ENCODE data around the gene HECW1. TPM values are rescaled to one million over a fixed set of nuclear protein-coding genes. Genes with fewer than 3 reads are reported as not detected.
"Not testable (repeated sequence)": the region's sequence is repeated elsewhere in the genome, so short reads cannot be mapped to it uniquely, and the experiment has no call there.

HECW1 gene
- polyA plus RNA-seq, 12 donors: 0.15 to 2.8 (median 0.25) TPM; not detected in 2

GRCh38 chr7:43537765-43538403 is 425.4 kb downstream of the HECW1 start:
- DNase-seq: no peak

GRCh38 chr7:43538404-43538771 is 425.9 kb downstream of the HECW1 start:
- DNase-seq: no peak

GRCh38 chr7:43540471-43540870 is 428.0 kb downstream of the HECW1 start:
- DNase-seq: no peak

- no peak for DNase-seq
Observed at GRCh38 chr7:43542716-43543115, 430.3 kb downstream of the HECW1 start.

- DNase-seq: no peak
Observed at GRCh38 chr7:43546231-43546630, 433.8 kb downstream of the HECW1 start.

- no peak for DNase-seq
Observed at GRCh38 chr7:43550427-43550826, 438.0 kb downstream of the HECW1 start.

GRCh38 chr7:43552122-43552521 is 439.7 kb downstream of the HECW1 start:
- no peak for DNase-seq

GRCh38 chr7:43553999-43554398 is 441.6 kb downstream of the HECW1 start:
- no peak for DNase-seq

- no peak for DNase-seq
Observed at GRCh38 chr7:43554423-43554822, 442.0 kb downstream of the HECW1 start.

- no peak for DNase-seq
Observed at GRCh38 chr7:43557831-43558495, 445.5 kb downstream of the HECW1 start.

GRCh38 chr7:43559171-43559945 is 446.9 kb downstream of the HECW1 start:
- no peak for DNase-seq

GRCh38 chr7:43559946-43560335 is 447.5 kb downstream of the HECW1 start:
- no peak for DNase-seq

- no peak for DNase-seq
Observed at GRCh38 chr7:43560742-43561330, 448.4 kb downstream of the HECW1 start.

- DNase-seq: no peak
Observed at GRCh38 chr7:43562383-43562782, 449.9 kb downstream of the HECW1 start.

- no peak for DNase-seq
Observed at GRCh38 chr7:43565786-43566185, 453.3 kb downstream of the HECW1 start.

GRCh38 chr7:43568529-43568928 is 456.1 kb downstream of the HECW1 start:
- DNase-seq: no peak

- DNase-seq: no peak
Observed at GRCh38 chr7:43569424-43569823, 457.0 kb downstream of the HECW1 start.

- DNase-seq: no peak
Observed at GRCh38 chr7:43570688-43571365, 458.4 kb downstream of the HECW1 start.

GRCh38 chr7:43572516-43573049 is 460.1 kb downstream of the HECW1 start:
- DNase-seq: peak; percentile 15

GRCh38 chr7:43573832-43574231 is 461.4 kb downstream of the HECW1 start:
- not testable (repeated sequence) for DNase-seq

GRCh38 chr7:43575506-43575905 is 463.1 kb downstream of the HECW1 start:
- no peak for DNase-seq

- no peak for DNase-seq
Observed at GRCh38 chr7:43576241-43576640, 463.8 kb downstream of the HECW1 start.

All from muscle of arm (tissue), 12 donors.